SU-DHL-6 (cell line): Measurements from ENCODE around the gene LAYN.

Experiments
- H2AFZ ChIP-seq: fragments of 200-600 bp; sonication (generic); 2 replicates; pipeline ENCODE4 v1.6.1; 2014; ENCODE audit warnings: low read depth, mild to moderate bottlenecking, moderate library complexity, mixed read lengths, antibody characterized with exemption, low read length; ENCODE audit not compliant: severe bottlenecking
- H3F3A ChIP-seq: fragments of 200-600 bp; shearing (Covaris generic); 2 replicates; pipeline ENCODE4 v1.6.0; 2016; ENCODE audit warnings: antibody characterized with exemption, mild to moderate bottlenecking; ENCODE audit not compliant: insufficient read depth
- H3K27ac ChIP-seq: fragments of 200-600 bp; sonication (generic); 2 replicates; pipeline ENCODE4 v1.5.1; 2016; ENCODE audit warnings: low read depth, mild to moderate bottlenecking, low read length, moderate library complexity, mixed read lengths
- H3K27me3 ChIP-seq: fragments of 200-600 bp; sonication (generic), shearing (Covaris generic); 2 replicates; pipeline ENCODE4 v1.6.0; 2014; ENCODE audit warnings: mild to moderate bottlenecking, low read length
- H3K36me3 ChIP-seq: fragments of 200-600 bp; sonication (generic); 2 replicates; pipeline ENCODE4 v1.6.1; 2014; ENCODE audit warnings: mild to moderate bottlenecking, low read length, mixed read lengths
- H3K4me2 ChIP-seq: fragments of 300-600, 200-600 bp; shearing (Covaris generic), sonication (generic); 2 replicates; pipeline ENCODE4 v1.6.0; 2014; ENCODE audit warnings: low read length, low read depth, mild to moderate bottlenecking; ENCODE audit not compliant: poor library complexity, severe bottlenecking
- H3K4me3 ChIP-seq: fragments of 200-600 bp; sonication (generic); 2 replicates; pipeline ENCODE4 v1.5.1; 2014; ENCODE audit warnings: antibody characterized with exemption, low read length, mild to moderate bottlenecking, mixed read lengths; ENCODE audit not compliant: insufficient read depth, poor library complexity, severe bottlenecking
- H3K79me2 ChIP-seq: fragments of 200-600 bp; sonication (generic); 2 replicates; pipeline ENCODE4 v1.6.1; 2014; ENCODE audit warnings: mild to moderate bottlenecking, low read length, moderate library complexity; ENCODE audit not compliant: insufficient read depth
- H3K9ac ChIP-seq: fragments of 200-600 bp; sonication (generic); 2 replicates; pipeline ENCODE4 v1.7.0; 2014; ENCODE audit warnings: mild to moderate bottlenecking, low read length
- H3K9me2 ChIP-seq: fragments of 200-600 bp; sonication (generic); replicated peaks from 2 replicates; pipeline ENCODE4 v1.6.1; 2014; ENCODE audit warnings: low read length; ENCODE audit not compliant: insufficient read depth
- H3K9me3 ChIP-seq: fragments of 200-600 bp; sonication (generic); 2 replicates; pipeline ENCODE4 v1.6.1; 2014; ENCODE audit warnings: low read length, mixed read lengths; ENCODE audit not compliant: insufficient read depth
- H4K20me1 ChIP-seq: fragments of 200-600 bp; sonication (generic); 2 replicates; pipeline ENCODE4 v1.6.1; 2014; ENCODE audit warnings: low read depth, mild to moderate bottlenecking, antibody characterized with exemption, low read length, moderate library complexity, mixed read lengths
- EZH2phosphoT487 ChIP-seq: fragments of 200-600 bp; sonication (generic), shearing (Covaris generic); conservative IDR thresholded peaks from 2 replicates; pipeline ENCODE4 v1.6.1; 2018; ENCODE audit warnings: mild to moderate bottlenecking, antibody characterized with exemption, low read length, moderate library complexity, mixed read lengths
- TF ChIP-seq, protein P1 (sequence below): fragments of 200-600 bp; sonication (generic); IDR thresholded peaks from one replicate; pipeline ENCODE4 v1.5.1; 2017; ENCODE audit warnings: antibody characterized with exemption, mild to moderate bottlenecking, low read length, moderate library complexity; ENCODE audit not compliant: insufficient read depth, poor library complexity, severe bottlenecking

The LAYN gene

DNA sequence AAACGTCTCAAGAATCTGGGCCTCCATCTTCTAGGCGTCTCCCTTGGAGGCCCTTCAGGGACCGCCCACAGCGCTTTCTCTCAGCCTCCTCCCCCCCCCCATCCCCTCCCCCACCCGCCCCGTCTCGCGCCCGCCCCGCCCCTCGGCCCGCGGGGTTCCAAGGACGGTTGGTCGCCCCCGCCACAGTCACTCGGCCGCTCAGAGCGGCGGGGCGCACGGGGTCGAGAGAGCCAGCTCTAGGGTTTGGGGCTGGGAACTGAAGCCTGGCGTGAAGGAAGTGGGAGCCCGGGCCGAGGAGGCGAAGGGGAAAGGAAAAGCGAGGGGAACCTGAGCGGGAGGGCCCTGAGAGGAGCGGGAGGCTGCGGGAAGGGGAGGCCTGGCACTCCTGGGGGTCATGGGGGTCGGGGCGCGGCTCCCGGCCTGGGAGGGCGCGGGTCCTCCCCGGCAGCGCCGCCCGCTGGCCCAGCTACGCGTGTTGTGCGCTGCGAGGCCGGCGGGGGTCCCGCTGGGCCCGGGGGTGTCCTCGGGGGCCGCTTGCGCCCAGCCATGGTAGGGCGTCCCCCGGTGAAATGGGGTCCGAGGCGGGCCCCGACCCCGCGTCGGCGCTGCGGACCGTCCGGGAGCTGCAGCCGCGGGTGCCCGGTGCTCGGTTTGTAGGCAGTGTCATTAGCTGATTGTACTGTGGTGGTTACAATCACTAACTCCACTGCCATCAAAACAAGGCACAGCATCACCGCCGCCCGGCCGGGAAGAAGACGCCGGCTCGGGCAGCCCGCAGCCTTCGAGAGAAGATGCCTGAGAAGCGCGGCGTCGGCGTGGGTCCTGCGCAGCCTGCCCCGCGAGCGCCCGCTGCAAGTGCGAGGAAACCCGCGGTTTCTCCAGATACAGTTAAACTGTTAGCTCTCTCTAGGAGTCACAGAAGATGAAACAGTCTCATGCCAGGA, 28.0 kb upstream of the LAYN start, which contains the start of gene BTG4:
TSS of gene BTG4 (minus strand) at position 91 of the 944 bp plus-strand sequence. CDS start 13,610 bp downstream, outside the sequence.
- no peaks in the 10 kb centered on the region for H4K20me1 ChIP-seq
- H3F3A ChIP-seq: no peaks in the 10 kb centered on the region
- H3K9me3 ChIP-seq: no peaks in the 10 kb centered on the region
- H3K79me2 ChIP-seq: no peaks in the 10 kb centered on the region
- no peaks in the 10 kb centered on the region for H3K27me3 ChIP-seq
- no peak within 1 kb of the TSS for H2AFZ ChIP-seq
- no peak within 1 kb of the TSS for H3K4me3 ChIP-seq
- H3K4me2 ChIP-seq: no peak within 1 kb of the TSS
- no peaks in the 10 kb centered on the region for H3K9me2 ChIP-seq
- H3K9ac ChIP-seq: no peak within 1 kb of the TSS
- TF ChIP-seq, protein P1, sequence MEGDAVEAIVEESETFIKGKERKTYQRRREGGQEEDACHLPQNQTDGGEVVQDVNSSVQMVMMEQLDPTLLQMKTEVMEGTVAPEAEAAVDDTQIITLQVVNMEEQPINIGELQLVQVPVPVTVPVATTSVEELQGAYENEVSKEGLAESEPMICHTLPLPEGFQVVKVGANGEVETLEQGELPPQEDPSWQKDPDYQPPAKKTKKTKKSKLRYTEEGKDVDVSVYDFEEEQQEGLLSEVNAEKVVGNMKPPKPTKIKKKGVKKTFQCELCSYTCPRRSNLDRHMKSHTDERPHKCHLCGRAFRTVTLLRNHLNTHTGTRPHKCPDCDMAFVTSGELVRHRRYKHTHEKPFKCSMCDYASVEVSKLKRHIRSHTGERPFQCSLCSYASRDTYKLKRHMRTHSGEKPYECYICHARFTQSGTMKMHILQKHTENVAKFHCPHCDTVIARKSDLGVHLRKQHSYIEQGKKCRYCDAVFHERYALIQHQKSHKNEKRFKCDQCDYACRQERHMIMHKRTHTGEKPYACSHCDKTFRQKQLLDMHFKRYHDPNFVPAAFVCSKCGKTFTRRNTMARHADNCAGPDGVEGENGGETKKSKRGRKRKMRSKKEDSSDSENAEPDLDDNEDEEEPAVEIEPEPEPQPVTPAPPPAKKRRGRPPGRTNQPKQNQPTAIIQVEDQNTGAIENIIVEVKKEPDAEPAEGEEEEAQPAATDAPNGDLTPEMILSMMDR: no peak
- TF ChIP-seq EZH2phosphoT487: no peak
- no peaks in the 10 kb centered on the region for H3K36me3 ChIP-seq
- no peak within 1 kb of the TSS for H3K27ac ChIP-seq

DNA sequence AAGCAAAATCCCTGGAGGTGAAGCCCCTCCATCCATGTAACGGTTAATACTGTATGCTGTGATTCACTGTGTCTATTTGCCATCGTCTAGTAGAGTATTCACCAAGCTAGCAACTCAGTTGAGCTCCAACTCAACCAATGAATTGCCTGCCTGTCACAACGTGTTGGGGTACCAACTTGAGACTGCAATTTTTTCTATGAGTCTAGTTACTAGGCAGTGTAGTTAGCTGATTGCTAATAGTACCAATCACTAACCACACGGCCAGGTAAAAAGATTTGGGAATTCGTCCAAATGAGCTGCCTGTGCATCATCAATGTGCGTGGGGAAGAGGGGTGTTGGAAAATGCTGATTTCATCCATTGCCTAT, 27.3 kb upstream of the LAYN start:
- no peak overlapping the region for H2AFZ ChIP-seq
- TF ChIP-seq, protein P1: no peak
- no peak for TF ChIP-seq EZH2phosphoT487
- no peaks in the 10 kb centered on the region for H3K36me3 ChIP-seq
- H3K27me3 ChIP-seq: no peaks in the 10 kb centered on the region
- no peak overlapping the region for H3K4me2 ChIP-seq
- H3K9me2 ChIP-seq: no peaks in the 10 kb centered on the region
- H3K9ac ChIP-seq: no peak overlapping the region
- no peaks in the 10 kb centered on the region for H3F3A ChIP-seq
- H4K20me1 ChIP-seq: no peaks in the 10 kb centered on the region
- no peak overlapping the region for H3K4me3 ChIP-seq
- no peak overlapping the region for H3K27ac ChIP-seq
- no peaks in the 10 kb centered on the region for H3K79me2 ChIP-seq
- no peaks in the 10 kb centered on the region for H3K9me3 ChIP-seq

DNA sequence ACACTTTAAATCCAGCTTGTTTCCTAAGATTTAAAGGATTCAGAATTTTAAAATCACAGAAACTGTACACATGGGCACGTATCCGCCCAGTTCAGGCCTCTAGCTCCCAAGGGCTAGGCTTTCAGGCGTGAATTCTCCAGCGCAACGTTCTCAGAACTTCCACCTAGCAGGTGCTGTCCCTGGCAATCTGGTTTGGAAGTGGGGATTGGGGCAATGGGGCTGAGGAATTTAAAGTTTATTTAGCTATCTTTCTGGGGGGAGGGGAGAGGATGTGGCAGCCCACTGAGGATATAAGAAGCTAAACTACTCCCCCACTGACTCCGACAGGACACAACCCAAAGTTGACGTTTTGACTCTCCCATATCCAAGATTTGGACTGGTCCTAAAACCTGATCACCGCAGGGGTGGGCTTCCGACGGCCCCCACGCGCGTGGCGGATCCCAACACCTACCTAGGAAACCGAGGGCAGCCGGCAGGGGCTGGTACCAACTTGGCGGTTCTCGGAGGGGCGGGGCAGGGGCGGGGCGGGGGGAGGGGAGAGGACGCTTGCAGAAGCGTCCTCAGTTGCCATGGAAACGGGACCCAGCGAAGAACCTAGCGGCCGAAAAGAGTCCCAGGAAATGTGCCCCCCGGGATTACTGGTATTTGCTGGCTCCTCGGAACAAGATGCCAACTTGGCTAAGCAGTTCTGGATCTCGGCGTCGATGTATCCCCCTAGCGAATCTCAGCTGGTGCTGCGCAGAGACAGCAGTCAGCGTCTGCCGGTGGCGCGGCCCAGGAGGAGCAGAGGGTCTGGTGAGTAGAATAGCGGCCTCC, 26.1 kb upstream of the LAYN start, which contains the start of gene HOATZ:
TSS of gene HOATZ (plus strand) at position 563 of the 816 bp plus-strand sequence. CDS start at position 570, 7 bp downstream.
- Histone ChIP-seq H4K20me1 (no peaks in the 10 kb centered on the region), H3K27me3 (no peaks in the 10 kb centered on the region), H3K27ac (no peak within 1 kb of the TSS), H3K79me2 (no peaks in the 10 kb centered on the region), H3K36me3 (no peaks in the 10 kb centered on the region), H3K4me2 (no peak within 1 kb of the TSS), H3K4me3 (no peak within 1 kb of the TSS), H3K9ac (no peak within 1 kb of the TSS), H3F3A (no peaks in the 10 kb centered on the region), H2AFZ (no peak within 1 kb of the TSS), H3K9me3 (no peaks in the 10 kb centered on the region), H3K9me2 (no peaks in the 10 kb centered on the region)
- TF ChIP-seq EZH2phosphoT487: no peak
- TF ChIP-seq, protein P1: no peak
